Left ventricle myocardium inferior (tissue), 1 donor: ENCODE results near the gene PNLDC1. TPM values are rescaled to one million over a fixed set of nuclear protein-coding genes. Genes with fewer than 3 reads are reported as not detected.

Experiments used
- DNase-seq: peaks from one replicate; pipeline ENCODE4 v3.0.0-alpha.2; 2020
- H3K27ac ChIP-seq: fragments of 200-600 bp; replicated peaks from 2 replicates; pipeline ENCODE4 v1.8.0; 2021
- H3K27me3 ChIP-seq: fragments of 200-600 bp; 2 replicates; pipeline ENCODE4 v1.8.0; 2021; ENCODE audit warnings: low read depth
- H3K36me3 ChIP-seq: fragments of 200-600 bp; 2 replicates; pipeline ENCODE4 v1.8.0; 2021
- H3K4me1 ChIP-seq: fragments of 200-600 bp; 2 replicates; pipeline ENCODE4 v1.8.0; 2021
- H3K4me3 ChIP-seq: fragments of 200-600 bp; 2 replicates; pipeline ENCODE4 v1.8.0; 2021; ENCODE audit warnings: mild to moderate bottlenecking, moderate library complexity
- H3K9me3 ChIP-seq: fragments of 200-600 bp; replicated peaks from 2 replicates; pipeline ENCODE4 v1.8.0; 2021
- intact Hi-C: fragments of 100-400 bp; cut with micrococcal nuclease; formaldehyde crosslinking; loops from one replicate; pipeline ENCODE4 v1.11.0; 2022
- total RNA-seq: library from RNA; stranded (reverse); fragmentation: NEBNext Ultra II Directional; extraction: Animal tissue kit (Norgen Biotek cat#: 25700); gene quantifications from one replicate; pipeline ENCODE4 v1.2.1, GENCODE V29; 2021
- TF ChIP-seq, protein P1 (sequence below): fragments of 200-600 bp; IDR thresholded peaks from 2 replicates; pipeline ENCODE4 v1.8.0; 2021; ENCODE audit warnings: antibody characterized with exemption, mild to moderate bottlenecking, borderline replicate concordance
- donor health status: DM: no; HTN: yes; CAD: no; lungs with severe emphysema.

The PNLDC1 gene
- total RNA-seq, 1 donor from 2014 or later = 0.33 TPM

DNA sequence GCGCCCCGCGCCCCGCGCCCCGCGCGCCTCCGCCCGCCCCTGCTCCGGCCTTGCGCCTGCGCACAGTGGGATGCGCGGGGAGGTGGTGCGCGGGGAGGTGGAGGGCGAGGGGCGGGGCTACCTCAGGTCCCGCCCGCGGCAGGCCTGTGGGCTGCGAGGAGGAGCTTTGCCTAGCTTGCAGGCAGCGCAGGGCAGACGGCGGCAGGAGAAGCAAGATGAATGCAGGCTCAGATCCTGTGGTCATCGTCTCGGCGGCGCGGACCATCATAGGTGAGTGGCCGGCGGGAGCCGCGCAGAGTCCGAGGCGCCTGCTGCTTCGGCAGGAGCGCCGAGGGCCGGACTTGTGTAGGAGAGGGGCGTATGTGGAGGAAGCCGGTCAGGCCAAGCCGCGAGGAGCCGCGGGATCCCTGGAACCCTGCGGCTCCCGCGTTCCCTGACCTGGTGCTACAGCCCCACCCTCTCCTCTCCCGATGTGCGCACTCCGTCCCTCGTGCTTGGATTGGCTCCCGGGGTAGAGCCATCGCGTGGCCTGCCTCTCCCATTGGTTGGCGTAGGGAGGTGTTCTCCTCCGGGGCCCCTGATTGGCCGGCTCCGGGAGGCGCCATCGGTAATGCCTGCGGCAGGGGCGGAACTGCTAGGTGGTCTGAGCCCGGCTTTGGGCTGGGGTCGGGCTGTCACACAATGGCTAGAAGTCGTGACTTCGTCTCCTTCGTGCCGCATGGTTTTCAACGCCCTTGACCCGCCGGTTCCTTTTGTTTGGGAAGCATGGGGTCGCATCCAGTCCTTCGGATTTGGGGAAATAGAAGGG lies 38.0 kb upstream of the PNLDC1 start, which contains the start of gene ACAT2:
Gene ACAT2 (plus strand): TSS at position 173 of the 808 bp plus-strand sequence. CDS start 43 bp downstream, at position 216.
- intact Hi-C loops = no loop called here

DNA sequence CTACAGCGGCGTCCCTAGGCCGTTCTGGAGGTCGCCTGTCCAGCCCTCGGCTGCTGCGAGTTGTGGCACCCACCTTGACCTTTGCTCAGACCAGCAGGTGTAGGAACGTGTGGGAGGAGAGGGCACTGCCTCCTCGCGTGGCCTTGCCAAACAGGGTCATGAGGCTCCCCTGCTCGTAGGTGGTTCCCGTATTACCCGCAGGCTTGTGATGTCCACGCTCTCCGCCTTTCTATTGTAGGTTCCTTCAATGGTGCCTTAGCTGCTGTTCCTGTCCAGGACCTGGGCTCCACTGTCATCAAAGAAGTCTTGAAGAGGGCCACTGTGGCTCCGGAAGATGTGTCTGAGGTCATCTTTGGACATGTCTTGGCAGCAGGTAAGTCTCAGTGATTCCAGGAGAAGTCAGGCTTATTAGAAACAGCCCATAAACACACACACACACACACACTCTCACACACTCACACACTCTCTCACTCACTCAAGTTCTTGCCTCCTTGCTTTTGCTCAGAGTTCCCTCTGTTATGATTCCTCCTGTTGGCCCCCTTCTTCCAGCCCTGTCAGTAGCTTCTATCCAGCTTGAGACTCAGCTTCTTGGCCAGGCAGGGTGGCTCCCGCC lies 37.3 kb upstream of the PNLDC1 start:
- peaks cover 34% of the 10 kb centered on the region for H3K36me3 ChIP-seq
- peak; percentile 22 for DNase-seq
- H3K27me3 ChIP-seq = no peaks in the 10 kb centered on the region
- H3K4me3 ChIP-seq = peak overlapping the region; percentile 87
- no peaks in the 10 kb centered on the region for H3K9me3 ChIP-seq
- H3K27ac ChIP-seq = peak overlapping the region; percentile 99
- H3K4me1 ChIP-seq = peaks cover 28% of the 10 kb centered on the region
- TF ChIP-seq, protein P1, sequence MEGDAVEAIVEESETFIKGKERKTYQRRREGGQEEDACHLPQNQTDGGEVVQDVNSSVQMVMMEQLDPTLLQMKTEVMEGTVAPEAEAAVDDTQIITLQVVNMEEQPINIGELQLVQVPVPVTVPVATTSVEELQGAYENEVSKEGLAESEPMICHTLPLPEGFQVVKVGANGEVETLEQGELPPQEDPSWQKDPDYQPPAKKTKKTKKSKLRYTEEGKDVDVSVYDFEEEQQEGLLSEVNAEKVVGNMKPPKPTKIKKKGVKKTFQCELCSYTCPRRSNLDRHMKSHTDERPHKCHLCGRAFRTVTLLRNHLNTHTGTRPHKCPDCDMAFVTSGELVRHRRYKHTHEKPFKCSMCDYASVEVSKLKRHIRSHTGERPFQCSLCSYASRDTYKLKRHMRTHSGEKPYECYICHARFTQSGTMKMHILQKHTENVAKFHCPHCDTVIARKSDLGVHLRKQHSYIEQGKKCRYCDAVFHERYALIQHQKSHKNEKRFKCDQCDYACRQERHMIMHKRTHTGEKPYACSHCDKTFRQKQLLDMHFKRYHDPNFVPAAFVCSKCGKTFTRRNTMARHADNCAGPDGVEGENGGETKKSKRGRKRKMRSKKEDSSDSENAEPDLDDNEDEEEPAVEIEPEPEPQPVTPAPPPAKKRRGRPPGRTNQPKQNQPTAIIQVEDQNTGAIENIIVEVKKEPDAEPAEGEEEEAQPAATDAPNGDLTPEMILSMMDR = no peak
- intact Hi-C loops = no loop called here

More for the DNA sequence above, 38.0 kb upstream of the PNLDC1 start, which contains the start of gene ACAT2:
- Histone ChIP-seq H3K9me3 (no peaks in the 10 kb centered on the region), H3K27ac (peak within 1 kb of the TSS; percentile 99), H3K4me1 (peaks cover 28% of the 10 kb centered on the region), H3K36me3 (peaks cover 35% of the 10 kb centered on the region), H3K4me3 (peak within 1 kb of the TSS; percentile 87), H3K27me3 (no peaks in the 10 kb centered on the region)
- TF ChIP-seq, protein P1 = peak; percentile 32
- DNase-seq = peak; percentile 95

DNA sequence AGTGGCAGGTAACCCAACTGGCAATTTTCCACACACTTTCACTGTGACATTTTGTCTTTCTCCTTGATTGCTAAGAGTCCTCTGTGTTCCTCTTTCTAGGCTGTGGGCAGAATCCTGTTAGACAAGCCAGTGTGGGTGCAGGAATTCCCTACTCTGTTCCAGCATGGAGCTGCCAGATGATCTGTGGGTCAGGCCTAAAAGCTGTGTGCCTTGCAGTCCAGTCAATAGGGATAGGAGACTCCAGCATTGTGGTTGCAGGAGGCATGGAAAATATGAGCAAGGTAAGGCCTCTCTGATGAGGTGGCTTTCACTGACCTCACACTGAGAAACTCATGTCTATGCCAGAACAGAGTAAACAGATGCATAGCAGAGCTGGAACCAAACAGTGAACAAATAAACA lies 33.2 kb upstream of the PNLDC1 start:
- TF ChIP-seq, protein P1 = no peak
- H3K4me3 ChIP-seq = no peak overlapping the region
- no peak for DNase-seq
- H3K9me3 ChIP-seq = no peaks in the 10 kb centered on the region
- intact Hi-C loops = no loop called here
- H3K27me3 ChIP-seq = no peaks in the 10 kb centered on the region
- H3K27ac ChIP-seq = no peak overlapping the region
- peaks cover 12% of the 10 kb centered on the region for H3K4me1 ChIP-seq
- peaks cover 44% of the 10 kb centered on the region for H3K36me3 ChIP-seq

DNA sequence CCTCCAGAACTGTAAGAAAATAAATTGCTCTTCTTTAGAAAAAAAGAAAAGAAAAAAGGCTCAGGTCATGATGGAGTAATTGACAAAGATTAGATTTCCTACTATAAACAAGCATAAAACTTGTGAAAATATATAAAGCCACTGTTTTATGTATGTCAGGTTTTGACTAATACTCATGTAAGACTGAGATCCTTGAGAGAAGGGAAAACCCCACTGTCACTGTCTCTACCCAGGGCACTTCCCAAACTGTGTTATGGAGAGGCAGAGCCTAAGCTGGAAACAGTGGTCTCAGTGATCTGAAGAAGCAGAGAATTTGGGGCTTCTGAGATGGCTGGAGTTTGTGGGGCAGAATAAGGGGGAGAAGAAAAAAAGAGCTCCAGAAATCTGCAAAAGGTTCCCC lies 30.6 kb upstream of the PNLDC1 start:
- TF ChIP-seq, protein P1 = no peak
- Histone ChIP-seq H3K27me3 (no peaks in the 10 kb centered on the region), H3K9me3 (peaks cover 5% of the 10 kb centered on the region), H3K36me3 (peaks cover 38% of the 10 kb centered on the region), H3K27ac (no peak overlapping the region), H3K4me1 (no peaks in the 10 kb centered on the region), H3K4me3 (no peak overlapping the region)
- DNase-seq = no peak
- intact Hi-C loops = no loop called here

DNA sequence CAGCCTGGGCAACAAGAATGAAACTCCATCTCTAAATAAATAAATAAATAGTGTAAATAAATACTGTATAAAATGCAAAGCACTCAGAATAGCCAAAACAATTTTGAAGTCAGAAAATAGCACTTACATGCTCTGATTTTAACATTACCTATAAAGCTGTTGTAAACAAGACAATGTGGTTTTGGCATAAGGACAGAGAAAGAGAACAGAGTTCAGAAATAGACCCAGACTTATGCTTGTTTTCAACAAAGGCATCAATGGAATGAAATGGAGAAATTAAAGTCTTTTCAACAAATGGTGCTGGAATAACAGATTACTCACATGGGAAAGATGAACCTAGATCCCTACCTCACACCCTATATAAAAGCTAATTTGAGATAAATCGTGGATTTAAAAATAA lies 27.9 kb upstream of the PNLDC1 start:
- DNase-seq = no peak
- Histone ChIP-seq H3K36me3 (peaks cover 28% of the 10 kb centered on the region), H3K27me3 (no peaks in the 10 kb centered on the region), H3K27ac (no peak overlapping the region), H3K9me3 (peaks cover 5% of the 10 kb centered on the region), H3K4me1 (no peaks in the 10 kb centered on the region), H3K4me3 (no peak overlapping the region)
- TF ChIP-seq, protein P1 = no peak
- intact Hi-C loops = no loop called here
